Endothelial cell of umbilical vein (primary cell): ENCODE measurements around the gene KCNMB2. TPM values are rescaled to one million over a fixed set of nuclear protein-coding genes. Genes with fewer than 3 reads are reported as not detected.

Source experiments
- BruUV-seq: library from RNA; stranded (reverse); fragments of 400-500 nt; replicated peaks from 2 replicates; lab custom pipeline; 2021; lab: Mats Ljungman, UMichigan
- CTCF ChIA-PET: fragments of 300-600, 350-600 bp; sonication (Branson Sonifier 250); formaldehyde crosslinking; loops from one replicate; lab custom pipeline; 2021; ENCODE audit warnings: antibody characterized with exemption, inconsistent platforms; lab: Charles Lee
- POLR2A ChIA-PET: fragments of 300-600, 350-600 bp; sonication (Branson Sonifier 250); formaldehyde crosslinking; loops from one replicate; lab custom pipeline; 2021; ENCODE audit warnings: antibody characterized with exemption, inconsistent platforms; lab: Charles Lee
- DNase-seq: peaks from one replicate; pipeline ENCODE4 v3.0.0-alpha.2; 2011; ENCODE audit warnings: low read depth, low spot score
- FAIRE-seq: peaks from 2 replicates; lab custom pipeline; 2011; peaks lifted over from hg19 to GRCh38; lab: Jason Lieb, UNC
- H2AFZ ChIP-seq: 2 replicates; pipeline ENCODE4 v1.6.0; 2012; ENCODE audit warnings: low read depth, low read length, control low read depth, inconsistent platforms
- H3K27ac ChIP-seq: 2 replicates; pipeline ENCODE4 v1.5.1; 2011; ENCODE audit warnings: low read depth, mild to moderate bottlenecking, control low read depth, low read length, moderate library complexity; ENCODE audit not compliant: insufficient read depth
- H3K27me3 ChIP-seq, 2 experiments: 2 replicates each; pipeline versions ENCODE4 v1.6.0 to v1.6.1; 2011; ENCODE audit warnings: low read length in 2 of 2, mixed read lengths in 1 of 2; ENCODE audit not compliant: control insufficient read depth in 2 of 2, insufficient read depth in 2 of 2
- H3K36me3 ChIP-seq, 2 experiments: 2 replicates in 1 of 2; 3 replicates in 1 of 2; pipeline ENCODE4 v1.5.1; 2011; ENCODE audit warnings: low read length in 2 of 2, mild to moderate bottlenecking in 1 of 2, moderate library complexity in 1 of 2; ENCODE audit not compliant: control insufficient read depth in 2 of 2, insufficient read depth in 2 of 2; ENCODE audit errors: extremely low read depth in 1 of 2
- H3K4me1 ChIP-seq: 3 replicates; pipeline ENCODE4 v1.5.1; 2011; ENCODE audit warnings: mild to moderate bottlenecking, low read length; ENCODE audit not compliant: control insufficient read depth, insufficient read depth; ENCODE audit errors: extremely low read depth
- H3K4me2 ChIP-seq: 2 replicates; pipeline ENCODE4 v1.6.1; 2011; ENCODE audit warnings: low read length, control low read depth, mixed read lengths; ENCODE audit not compliant: insufficient read depth
- H3K4me3 ChIP-seq, 3 experiments: fragments of 200-600 bp in 1 of 3; sonication (generic), shearing (Covaris generic) in 1 of 3; replicated peaks in 1 of 3; 2 replicates each; pipeline ENCODE4 v1.5.1; 2011 to 2016; ENCODE audit warnings: control low read depth in 3 of 3, low read length in 3 of 3, mild to moderate bottlenecking in 2 of 3, inconsistent platforms in 1 of 3, low read depth in 1 of 3, moderate library complexity in 1 of 3; ENCODE audit not compliant: insufficient read depth in 1 of 3
- H3K79me2 ChIP-seq: 2 replicates; pipeline ENCODE4 v1.6.0; 2012; ENCODE audit warnings: low read length, inconsistent platforms; ENCODE audit not compliant: control insufficient read depth, insufficient read depth
- H3K9ac ChIP-seq: replicated peaks from 2 replicates; pipeline ENCODE3; 2011; ENCODE audit warnings: low read length, control low read depth; ENCODE audit not compliant: insufficient read depth; ENCODE audit errors: extremely low read depth
- H3K9me1 ChIP-seq: replicated peaks from 3 replicates; pipeline ENCODE4 v1.6.0; 2011; ENCODE audit warnings: mild to moderate bottlenecking, low read length; ENCODE audit not compliant: control insufficient read depth, insufficient read depth; ENCODE audit errors: extremely low read depth
- H3K9me3 ChIP-seq: replicated peaks from 2 replicates; pipeline ENCODE4 v1.5.1; 2012; ENCODE audit warnings: low read length, inconsistent platforms; ENCODE audit not compliant: control insufficient read depth, insufficient read depth
- H4K20me1 ChIP-seq: replicated peaks from 2 replicates; pipeline ENCODE3; 2011; ENCODE audit warnings: mild to moderate bottlenecking, low read length; ENCODE audit not compliant: control insufficient read depth, insufficient read depth; ENCODE audit errors: extremely low read depth
- CTCF ChIP-seq, 2 donors: IDR thresholded peaks; 1 replicate in 1 of 2; 2 replicates in 1 of 2; pipeline ENCODE4 v1.5.1; 2011; ENCODE audit warnings: low read length in 2 of 2, mild to moderate bottlenecking in 2 of 2, moderate library complexity in 2 of 2, control low read depth in 1 of 2, inconsistent platforms in 1 of 2, low read depth in 1 of 2; ENCODE audit not compliant: insufficient read depth in 1 of 2; ENCODE audit errors: extremely low read depth in 1 of 2
- EZH2 ChIP-seq: IDR thresholded peaks from 2 replicates; pipeline ENCODE4 v1.6.1; 2012; ENCODE audit warnings: borderline replicate concordance, low read depth, mild to moderate bottlenecking, moderate library complexity, low read length, inconsistent platforms; ENCODE audit not compliant: severe bottlenecking
- FOS ChIP-seq: IDR thresholded peaks from 2 replicates; pipeline ENCODE4 v1.6.1; 2011; ENCODE audit warnings: mild to moderate bottlenecking, low read length, moderate library complexity, borderline replicate concordance; ENCODE audit not compliant: insufficient read depth
- GATA2 ChIP-seq: IDR thresholded peaks from 2 replicates; pipeline ENCODE4 v1.7.0; 2011; ENCODE audit warnings: low read depth, mild to moderate bottlenecking, moderate library complexity, mixed read lengths, low read length; ENCODE audit not compliant: insufficient read length, insufficient read depth
- JUN ChIP-seq: IDR thresholded peaks from 2 replicates; pipeline ENCODE4 v1.6.1; 2011; ENCODE audit warnings: borderline replicate concordance, low read depth; ENCODE audit not compliant: insufficient read length, insufficient read depth
- MYC ChIP-seq: IDR thresholded peaks from one replicate; pipeline ENCODE4 v1.6.1; 2011; ENCODE audit warnings: mild to moderate bottlenecking, low read depth, low read length
- POLR2A ChIP-seq: IDR thresholded peaks from 2 replicates; pipeline ENCODE4 v1.6.1; 2012; ENCODE audit warnings: low read depth, mild to moderate bottlenecking, control low read depth, low read length
- POLR2AphosphoS5 ChIP-seq: IDR thresholded peaks from 2 replicates; pipeline ENCODE4 v1.6.1; 2012; ENCODE audit warnings: low read depth, mild to moderate bottlenecking, control low read depth, low read length, moderate library complexity; ENCODE audit not compliant: insufficient read depth
- dilution Hi-C: fragments of 300-500 bp; cut with MboI; formaldehyde crosslinking; loops from one replicate; pipeline ENCODE4 v1.15.0; 2019; ENCODE audit warnings: low sequenced_read_pairs; ENCODE audit not compliant: extremely low pct_ligation_motif_present
- intact Hi-C: fragments of 100-400 bp; cut with micrococcal nuclease; formaldehyde crosslinking; loops from one replicate; pipeline ENCODE4 v1.10.0; 2022
- polyA plus RNA-seq, 4 experiments: library from polyadenylated mRNA; depleted of rRNA in 3 of 4; stranded (reverse) in 3 of 4; unstranded in 1 of 4; fragments of >200 nt; gene quantifications; 2 replicates each; pipeline versions ENCODE4 v1.2.1 to v1.2.3, GENCODE V29; 2011 to 2012; ENCODE audit warnings: missing spikeins in 1 of 4
- total RNA-seq: library from RNA; stranded (reverse); gene quantifications from 2 replicates; pipeline ENCODE4 v1.2.3, GENCODE V29; 2021
- TF ChIP-seq, protein P1 (sequence below): IDR thresholded peaks from 2 replicates; pipeline ENCODE4 v1.6.1; 2011; ENCODE audit not compliant: insufficient read depth, insufficient read length

KCNMB2 gene
- total and polyA plus RNA-seq, 2 donors (not counting 3 experiments of a cell fraction or from before 2014, with no cell fraction given) = not detected

DNA sequence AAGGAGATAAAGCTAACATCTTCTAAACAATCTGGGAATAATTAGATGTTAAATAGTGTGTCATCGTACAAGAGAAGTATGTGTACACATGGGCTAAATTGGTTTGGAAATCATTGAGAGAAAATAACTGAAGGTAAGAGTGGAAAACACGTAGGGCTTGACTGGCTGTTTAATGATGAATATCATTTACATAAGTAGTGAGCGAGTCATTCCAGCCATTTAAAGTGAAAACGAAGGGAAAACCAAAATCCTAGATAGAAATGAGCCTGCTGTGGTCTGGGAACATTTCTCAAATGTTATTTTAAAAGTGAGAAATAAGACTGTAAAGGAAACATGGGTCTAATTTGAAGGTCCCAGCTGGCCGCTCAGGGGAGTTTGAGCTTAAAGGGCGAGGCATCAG is 41.9 kb upstream of the KCNMB2 start:
- intact Hi-C loops = no loop called here
- H3K4me3 ChIP-seq = no peak overlapping the region
- POLR2A ChIA-PET = interaction anchor here (0.6 kb wide), 1 partner anchor 1782 kb away, joined by 3 read pairs; no protein-coding TSS in a partner anchor
- H3K27me3 ChIP-seq = no peaks in the 10 kb centered on the region
- FAIRE-seq (no peak), DNase-seq (no peak)
- no peak overlapping the region for H2AFZ ChIP-seq
- H3K36me3 ChIP-seq = no peaks in the 10 kb centered on the region
- no peaks in the 10 kb centered on the region for H3K9me3 ChIP-seq
- no peak overlapping the region for H3K4me2 ChIP-seq
- no peaks in the 10 kb centered on the region for H3K4me1 ChIP-seq
- H3K9me1 ChIP-seq = no peaks in the 10 kb centered on the region
- CTCF ChIA-PET = interaction anchor here (1.3 to 1.5 kb wide), 2 partner anchors 10 to 16 kb away, joined by 3 to 5 read pairs; no protein-coding TSS in a partner anchor
- BruUV-seq = no TSS peak
- H3K9ac ChIP-seq = no peak overlapping the region
- TF ChIP-seq MYC = no peak
- no peak for TF ChIP-seq CTCF (IDR thresholded peaks at IDR 0.05; ENCODE audit: extremely low read depth in 1 of 2, insufficient read depth in 1 of 2, low read depth in 1 of 2, low read length in 2 of 2)
- TF ChIP-seq EZH2 = no peak
- no peak for TF ChIP-seq JUN
- no peak for TF ChIP-seq FOS
- no peak for TF ChIP-seq POLR2AphosphoS5
- no peak for TF ChIP-seq GATA2
- TF ChIP-seq POLR2A = no peak
- TF ChIP-seq, protein P1, sequence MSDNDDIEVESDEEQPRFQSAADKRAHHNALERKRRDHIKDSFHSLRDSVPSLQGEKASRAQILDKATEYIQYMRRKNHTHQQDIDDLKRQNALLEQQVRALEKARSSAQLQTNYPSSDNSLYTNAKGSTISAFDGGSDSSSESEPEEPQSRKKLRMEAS = no peak
- H3K27ac ChIP-seq = no peak overlapping the region
- H3K79me2 ChIP-seq = no peaks in the 10 kb centered on the region
- no peaks in the 10 kb centered on the region for H4K20me1 ChIP-seq
- dilution Hi-C loops = no loop called here
